ENCODE measurements around the gene CORO1A. TPM values are rescaled to one million over a fixed set of nuclear protein-coding genes. Genes with fewer than 3 reads are reported as not detected.
"Not testable (repeated sequence)": the region's sequence is repeated elsewhere in the genome, so short reads cannot be mapped to it uniquely, and the experiment has no call there.

The CORO1A gene
- polyA plus RNA-seq, 2 donors: 18.0 to 18.4 TPM

- H3K27ac ChIP-seq (ENCODE audit: low read depth in 2 of 2, low read length in 1 of 2); H3K4me1 ChIP-seq (ENCODE audit: control insufficient read depth in 2 of 2, insufficient read depth in 2 of 2, low read length in 1 of 2); H3K9me3 ChIP-seq (ENCODE audit: control insufficient read depth in 2 of 2, insufficient read depth in 1 of 2, low read depth in 1 of 2, low read length in 1 of 2); H3K27me3 ChIP-seq (ENCODE audit: control insufficient read depth in 1 of 2, insufficient read depth in 2 of 2, low read length in 2 of 2); H3K36me3 ChIP-seq (ENCODE audit: control insufficient read depth in 2 of 2, insufficient read depth in 2 of 2, low read length in 1 of 2): not testable (repeated sequence)
- H3K4me3 ChIP-seq (ENCODE audit: low read depth in 1 of 2, low read length in 2 of 2): peak overlapping the region; percentile 20 to 26
- 6 to 7% methylated on average over 14 to 19 of the region's 60 CpGs for WGBS, 2 donors
Measured at GRCh38 chr16:30194172-30194925, 10.9 kb downstream of the CORO1A start.

- WGBS, 2 donors: 59 to 96% methylated on average over 1 of the region's 2 CpGs
- not testable (repeated sequence) for H3K27ac ChIP-seq (ENCODE audit: low read depth in 2 of 2, low read length in 1 of 2); H3K4me3 ChIP-seq (ENCODE audit: low read depth in 1 of 2, low read length in 2 of 2)
Measured at GRCh38 chr16:30197001-30197400, 13.6 kb downstream of the CORO1A start.

GRCh38 chr16:30199049-30199448, 15.6 kb downstream of the CORO1A start, which contains the start of gene SULT1A3:
SULT1A3 (plus strand) TSS chr16:30199255; CDS start chr16:30200729, 1,474 bp downstream.
- H3K4me3 ChIP-seq (ENCODE audit: low read depth in 1 of 2, low read length in 2 of 2); H3K36me3 ChIP-seq (ENCODE audit: control insufficient read depth in 2 of 2, insufficient read depth in 2 of 2, low read length in 1 of 2); H3K27me3 ChIP-seq (ENCODE audit: control insufficient read depth in 1 of 2, insufficient read depth in 2 of 2, low read length in 2 of 2); H3K4me1 ChIP-seq (ENCODE audit: control insufficient read depth in 2 of 2, insufficient read depth in 2 of 2, low read length in 1 of 2); H3K27ac ChIP-seq (ENCODE audit: low read depth in 2 of 2, low read length in 1 of 2); H3K9me3 ChIP-seq (ENCODE audit: control insufficient read depth in 2 of 2, insufficient read depth in 1 of 2, low read depth in 1 of 2, low read length in 1 of 2): not testable (repeated sequence)
- no CpG with 5 or more reads among the region's 3 CpGs for WGBS, 2 donors

More at GRCh38 chr16:30197001-30197400, 13.6 kb downstream of the CORO1A start:
- H3K4me1 ChIP-seq (ENCODE audit: control insufficient read depth in 2 of 2, insufficient read depth in 2 of 2, low read length in 1 of 2); H3K27me3 ChIP-seq (ENCODE audit: control insufficient read depth in 1 of 2, insufficient read depth in 2 of 2, low read length in 2 of 2); H3K9me3 ChIP-seq (ENCODE audit: control insufficient read depth in 2 of 2, insufficient read depth in 1 of 2, low read depth in 1 of 2, low read length in 1 of 2); H3K36me3 ChIP-seq (ENCODE audit: control insufficient read depth in 2 of 2, insufficient read depth in 2 of 2, low read length in 1 of 2): not testable (repeated sequence)

DNA sequence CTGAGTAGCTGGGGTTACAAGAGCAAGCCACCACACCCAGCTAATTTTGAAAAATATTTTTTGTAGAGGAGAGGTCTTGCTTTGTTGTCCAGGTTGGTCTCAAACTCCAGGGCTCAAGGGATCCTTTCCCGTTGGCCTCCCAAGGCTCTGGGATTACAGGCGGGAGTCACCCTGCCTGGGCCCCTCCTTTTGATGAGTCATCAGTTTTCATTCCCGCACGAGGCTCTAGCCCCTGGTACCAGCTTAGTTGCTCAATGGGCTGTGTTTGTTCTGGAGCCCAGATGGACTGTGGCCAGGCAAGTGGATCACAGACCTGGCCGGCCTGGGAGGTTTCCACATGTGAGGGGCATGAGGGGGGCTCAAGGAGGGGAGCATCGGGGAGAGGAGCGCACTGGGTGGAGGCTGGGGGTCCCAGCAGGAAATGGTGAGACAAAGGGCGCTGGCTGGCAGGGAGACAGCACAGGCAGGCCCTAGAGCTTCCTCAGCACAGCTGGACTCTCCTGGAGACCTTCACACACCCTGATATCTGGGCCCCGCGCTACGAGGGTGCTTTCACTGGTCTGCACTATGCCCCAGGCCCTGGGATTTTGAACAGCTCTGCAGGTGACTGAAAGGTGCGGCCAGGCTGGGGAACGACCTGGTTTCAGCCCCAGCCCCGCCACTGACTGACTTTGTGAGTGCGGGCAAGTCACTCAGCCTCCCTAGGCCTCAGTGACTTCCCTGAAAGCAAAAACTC, 16.4 kb downstream of the CORO1A start:
- H3K36me3 ChIP-seq (ENCODE audit: control insufficient read depth in 2 of 2, insufficient read depth in 2 of 2, low read length in 1 of 2); H3K4me3 ChIP-seq (ENCODE audit: low read depth in 1 of 2, low read length in 2 of 2); H3K27ac ChIP-seq (ENCODE audit: low read depth in 2 of 2, low read length in 1 of 2); H3K9me3 ChIP-seq (ENCODE audit: control insufficient read depth in 2 of 2, insufficient read depth in 1 of 2, low read depth in 1 of 2, low read length in 1 of 2); H3K4me1 ChIP-seq (ENCODE audit: control insufficient read depth in 2 of 2, insufficient read depth in 2 of 2, low read length in 1 of 2); H3K27me3 ChIP-seq (ENCODE audit: control insufficient read depth in 1 of 2, insufficient read depth in 2 of 2, low read length in 2 of 2): not testable (repeated sequence)
- no CpG with 5 or more reads among the region's 15 CpGs for WGBS, 2 donors

- H3K27ac ChIP-seq (ENCODE audit: low read depth in 2 of 2, low read length in 1 of 2): not testable (repeated sequence)
Measured at GRCh38 chr16:30205541-30206236, 22.3 kb downstream of the CORO1A start.

DNA sequence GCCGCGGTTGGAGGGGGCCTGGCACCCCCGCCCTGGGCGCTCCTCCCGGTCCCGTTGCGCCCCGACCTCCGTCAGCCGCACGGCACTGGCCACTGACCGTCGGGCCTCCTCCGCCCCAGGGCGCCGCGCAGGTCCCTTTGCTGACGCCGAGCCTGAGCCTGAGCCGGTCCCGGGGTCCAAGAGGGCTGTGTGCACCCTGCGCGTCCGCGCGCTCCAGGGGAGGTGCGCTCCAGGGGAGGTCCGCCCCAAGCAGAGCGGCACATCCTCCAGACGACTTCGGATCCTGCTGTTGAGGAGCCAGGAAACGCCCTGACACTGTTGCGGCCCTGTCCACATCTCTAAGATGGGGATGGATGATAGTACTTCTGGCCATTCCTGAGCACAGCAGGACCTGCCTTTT, 22.9 kb downstream of the CORO1A start:
- not testable (repeated sequence) for H3K4me1 ChIP-seq (ENCODE audit: control insufficient read depth in 2 of 2, insufficient read depth in 2 of 2, low read length in 1 of 2); H3K9me3 ChIP-seq (ENCODE audit: control insufficient read depth in 2 of 2, insufficient read depth in 1 of 2, low read depth in 1 of 2, low read length in 1 of 2); H3K27me3 ChIP-seq (ENCODE audit: control insufficient read depth in 1 of 2, insufficient read depth in 2 of 2, low read length in 2 of 2); H3K36me3 ChIP-seq (ENCODE audit: control insufficient read depth in 2 of 2, insufficient read depth in 2 of 2, low read length in 1 of 2); H3K27ac ChIP-seq (ENCODE audit: low read depth in 2 of 2, low read length in 1 of 2)
- peak overlapping the region in 1 of 2 donors; percentile 39 for H3K4me3 ChIP-seq (ENCODE audit: low read depth in 1 of 2, low read length in 2 of 2)
- no CpG with 5 or more reads among the region's 33 CpGs for WGBS, 2 donors

More at GRCh38 chr16:30205541-30206236, 22.3 kb downstream of the CORO1A start:
- H3K4me3 ChIP-seq (ENCODE audit: low read depth in 1 of 2, low read length in 2 of 2): peak overlapping the region; percentile 39 to 44
- not testable (repeated sequence) for H3K4me1 ChIP-seq (ENCODE audit: control insufficient read depth in 2 of 2, insufficient read depth in 2 of 2, low read length in 1 of 2); H3K36me3 ChIP-seq (ENCODE audit: control insufficient read depth in 2 of 2, insufficient read depth in 2 of 2, low read length in 1 of 2); H3K9me3 ChIP-seq (ENCODE audit: control insufficient read depth in 2 of 2, insufficient read depth in 1 of 2, low read depth in 1 of 2, low read length in 1 of 2); H3K27me3 ChIP-seq (ENCODE audit: control insufficient read depth in 1 of 2, insufficient read depth in 2 of 2, low read length in 2 of 2)
- WGBS, 2 donors: 0 to 1% methylated on average over 18 to 20 of the region's 52 CpGs

- 33 to 36% methylated on average over 2 of the region's 9 CpGs for WGBS, 2 donors
- not testable (repeated sequence) for H3K27ac ChIP-seq (ENCODE audit: low read depth in 2 of 2, low read length in 1 of 2); H3K4me1 ChIP-seq (ENCODE audit: control insufficient read depth in 2 of 2, insufficient read depth in 2 of 2, low read length in 1 of 2); H3K36me3 ChIP-seq (ENCODE audit: control insufficient read depth in 2 of 2, insufficient read depth in 2 of 2, low read length in 1 of 2); H3K4me3 ChIP-seq (ENCODE audit: low read depth in 1 of 2, low read length in 2 of 2); H3K9me3 ChIP-seq (ENCODE audit: control insufficient read depth in 2 of 2, insufficient read depth in 1 of 2, low read depth in 1 of 2, low read length in 1 of 2); H3K27me3 ChIP-seq (ENCODE audit: control insufficient read depth in 1 of 2, insufficient read depth in 2 of 2, low read length in 2 of 2)
Measured at GRCh38 chr16:30207063-30207704, 23.8 kb downstream of the CORO1A start.

- WGBS, 2 donors: 0 to 19% methylated on average over 4 of the region's 6 CpGs
Measured at GRCh38 chr16:30209032-30209431, 25.6 kb downstream of the CORO1A start.

GRCh38 chr16:30211414-30211813, 28.0 kb downstream of the CORO1A start:
- not testable (repeated sequence) for H3K4me3 ChIP-seq (ENCODE audit: low read depth in 1 of 2, low read length in 2 of 2); H3K9me3 ChIP-seq (ENCODE audit: control insufficient read depth in 2 of 2, insufficient read depth in 1 of 2, low read depth in 1 of 2, low read length in 1 of 2); H3K27ac ChIP-seq (ENCODE audit: low read depth in 2 of 2, low read length in 1 of 2); H3K36me3 ChIP-seq (ENCODE audit: control insufficient read depth in 2 of 2, insufficient read depth in 2 of 2, low read length in 1 of 2); H3K4me1 ChIP-seq (ENCODE audit: control insufficient read depth in 2 of 2, insufficient read depth in 2 of 2, low read length in 1 of 2); H3K27me3 ChIP-seq (ENCODE audit: control insufficient read depth in 1 of 2, insufficient read depth in 2 of 2, low read length in 2 of 2)
- WGBS, 2 donors: no CpG with 5 or more reads among the region's 4 CpGs

More at GRCh38 chr16:30209032-30209431, 25.6 kb downstream of the CORO1A start:
- H3K27ac ChIP-seq (ENCODE audit: low read depth in 2 of 2, low read length in 1 of 2); H3K9me3 ChIP-seq (ENCODE audit: control insufficient read depth in 2 of 2, insufficient read depth in 1 of 2, low read depth in 1 of 2, low read length in 1 of 2); H3K4me3 ChIP-seq (ENCODE audit: low read depth in 1 of 2, low read length in 2 of 2); H3K27me3 ChIP-seq (ENCODE audit: control insufficient read depth in 1 of 2, insufficient read depth in 2 of 2, low read length in 2 of 2); H3K36me3 ChIP-seq (ENCODE audit: control insufficient read depth in 2 of 2, insufficient read depth in 2 of 2, low read length in 1 of 2); H3K4me1 ChIP-seq (ENCODE audit: control insufficient read depth in 2 of 2, insufficient read depth in 2 of 2, low read length in 1 of 2): not testable (repeated sequence)

Measured in esophagus (tissue), 2 donors.